ENCODE data around the gene HCAR2. TPM values are rescaled to one million over a fixed set of nuclear protein-coding genes. Genes with fewer than 3 reads are reported as not detected.

The HCAR2 gene
- total RNA-seq, 1 experiment from 2014 or later = not detected

DNA sequence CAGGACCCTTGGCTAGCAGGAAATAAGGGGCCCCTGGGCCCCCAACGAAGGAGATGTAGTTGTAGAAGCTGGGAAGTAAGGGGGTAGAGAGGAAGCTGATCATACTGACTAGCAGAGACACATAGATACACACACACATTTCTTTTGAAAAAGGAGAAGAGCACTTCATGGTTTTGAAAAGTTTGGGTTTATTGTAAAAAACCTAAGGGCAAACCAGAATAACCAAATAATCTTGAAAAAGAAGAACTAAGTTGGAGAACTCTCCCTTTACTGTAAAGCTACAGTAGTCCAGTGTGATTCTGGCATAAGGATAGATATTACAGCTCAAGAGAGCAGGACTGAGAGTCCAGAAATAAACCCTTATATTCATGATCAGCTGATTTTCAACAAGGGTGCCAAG lies 19.2 kb upstream of the HCAR2 start:
- Histone ChIP-seq H3K23ac (ENCODE audit: insufficient read length, low read depth, low read length) (no peak overlapping the region), H2BK12ac (ENCODE audit: insufficient read length, low read depth, low read length) (no peak overlapping the region), H4K5ac (ENCODE audit: insufficient read length, low read depth, low read length) (no peak overlapping the region), H3K4ac (ENCODE audit: low read depth, low read length) (no peak overlapping the region), H3K27ac (ENCODE audit: insufficient read length, low read depth, low read length) (no peak overlapping the region), H2BK20ac (ENCODE audit: low read depth, low read length, poor library complexity, severe bottlenecking) (no peak overlapping the region), H2AFZ (ENCODE audit: low read length) (no peak overlapping the region), H3K27me3 (ENCODE audit: insufficient read depth, low read length) (no peaks in the 10 kb centered on the region), H2BK5ac (ENCODE audit: insufficient read length, low read length) (no peak overlapping the region), H4K8ac (replicated peaks; ENCODE audit: insufficient read length, low read depth, low read length) (no peak overlapping the region), H3K9me3 (ENCODE audit: control insufficient read depth, low read depth, low read length) (no peaks in the 10 kb centered on the region), H2AK5ac (ENCODE audit: insufficient read length, low read length) (no peak overlapping the region), H4K91ac (ENCODE audit: insufficient read length, low read depth, low read length) (no peak overlapping the region), H3T11ph (ENCODE audit: low read length) (no peak overlapping the region), H3K23me2 (ENCODE audit: insufficient read length, low read depth, low read length, poor library complexity, severe bottlenecking) (no peaks in the 10 kb centered on the region), H3K56ac (ENCODE audit: insufficient read length, low read depth, low read length) (no peak overlapping the region), H3K18ac (ENCODE audit: insufficient read length, low read depth, low read length) (no peak overlapping the region), H2BK120ac (ENCODE audit: low read depth, low read length, poor library complexity, severe bottlenecking) (no peak overlapping the region), H3K14ac (ENCODE audit: insufficient read depth, low read length) (no peak overlapping the region), H3K4me1 (ENCODE audit: insufficient read depth, low read length) (no peaks in the 10 kb centered on the region), H2BK15ac (ENCODE audit: low read depth, low read length) (no peak overlapping the region), H3K9ac (ENCODE audit: extremely low read depth, insufficient read length, low read length) (no peak overlapping the region), H3K4me2 (ENCODE audit: insufficient read depth, insufficient read length, low read length) (no peak overlapping the region), H3K79me1 (ENCODE audit: insufficient read depth, low read depth, low read length, poor library complexity, severe bottlenecking) (no peaks in the 10 kb centered on the region), H3K79me2 (ENCODE audit: insufficient read depth, low read length) (no peaks in the 10 kb centered on the region), H4K20me1 (ENCODE audit: control insufficient read depth, insufficient read depth, insufficient read length) (no peaks in the 10 kb centered on the region)
- no peaks in the 10 kb centered on the region for H3K9me3 Mint-ChIP-seq
- no peak overlapping the region; a peak in 1 of 7 replicates for H3K27ac Mint-ChIP-seq
- DNase-seq = no peak
- H3K27me3 Mint-ChIP-seq (ENCODE audit: low read depth) = no peaks in the 10 kb centered on the region
- WGBS (ENCODE audit: extremely low coverage, insufficient read length, low lambda C conversion rate) = no CpG with 5 or more reads among the region's 1 CpG
- peaks cover 10 to 12% of the 10 kb centered on the region in 2 experiments for H3K4me1 Mint-ChIP-seq
- TF ChIP-seq, protein P1, sequence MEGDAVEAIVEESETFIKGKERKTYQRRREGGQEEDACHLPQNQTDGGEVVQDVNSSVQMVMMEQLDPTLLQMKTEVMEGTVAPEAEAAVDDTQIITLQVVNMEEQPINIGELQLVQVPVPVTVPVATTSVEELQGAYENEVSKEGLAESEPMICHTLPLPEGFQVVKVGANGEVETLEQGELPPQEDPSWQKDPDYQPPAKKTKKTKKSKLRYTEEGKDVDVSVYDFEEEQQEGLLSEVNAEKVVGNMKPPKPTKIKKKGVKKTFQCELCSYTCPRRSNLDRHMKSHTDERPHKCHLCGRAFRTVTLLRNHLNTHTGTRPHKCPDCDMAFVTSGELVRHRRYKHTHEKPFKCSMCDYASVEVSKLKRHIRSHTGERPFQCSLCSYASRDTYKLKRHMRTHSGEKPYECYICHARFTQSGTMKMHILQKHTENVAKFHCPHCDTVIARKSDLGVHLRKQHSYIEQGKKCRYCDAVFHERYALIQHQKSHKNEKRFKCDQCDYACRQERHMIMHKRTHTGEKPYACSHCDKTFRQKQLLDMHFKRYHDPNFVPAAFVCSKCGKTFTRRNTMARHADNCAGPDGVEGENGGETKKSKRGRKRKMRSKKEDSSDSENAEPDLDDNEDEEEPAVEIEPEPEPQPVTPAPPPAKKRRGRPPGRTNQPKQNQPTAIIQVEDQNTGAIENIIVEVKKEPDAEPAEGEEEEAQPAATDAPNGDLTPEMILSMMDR (conservative IDR thresholded peaks at IDR 0.05) = no peak
- H3K4me3 Mint-ChIP-seq = no peak overlapping the region
- H3K36me3 Mint-ChIP-seq (ENCODE audit: insufficient read depth in 1 of 3, low read depth in 3 of 3) = no peaks in the 10 kb centered on the region
